ENCODE data around the gene RPRML. TPM values are rescaled to one million over a fixed set of nuclear protein-coding genes. Genes with fewer than 3 reads are reported as not detected.

Gene RPRML
- 5.9 TPM for total RNA-seq

DNA sequence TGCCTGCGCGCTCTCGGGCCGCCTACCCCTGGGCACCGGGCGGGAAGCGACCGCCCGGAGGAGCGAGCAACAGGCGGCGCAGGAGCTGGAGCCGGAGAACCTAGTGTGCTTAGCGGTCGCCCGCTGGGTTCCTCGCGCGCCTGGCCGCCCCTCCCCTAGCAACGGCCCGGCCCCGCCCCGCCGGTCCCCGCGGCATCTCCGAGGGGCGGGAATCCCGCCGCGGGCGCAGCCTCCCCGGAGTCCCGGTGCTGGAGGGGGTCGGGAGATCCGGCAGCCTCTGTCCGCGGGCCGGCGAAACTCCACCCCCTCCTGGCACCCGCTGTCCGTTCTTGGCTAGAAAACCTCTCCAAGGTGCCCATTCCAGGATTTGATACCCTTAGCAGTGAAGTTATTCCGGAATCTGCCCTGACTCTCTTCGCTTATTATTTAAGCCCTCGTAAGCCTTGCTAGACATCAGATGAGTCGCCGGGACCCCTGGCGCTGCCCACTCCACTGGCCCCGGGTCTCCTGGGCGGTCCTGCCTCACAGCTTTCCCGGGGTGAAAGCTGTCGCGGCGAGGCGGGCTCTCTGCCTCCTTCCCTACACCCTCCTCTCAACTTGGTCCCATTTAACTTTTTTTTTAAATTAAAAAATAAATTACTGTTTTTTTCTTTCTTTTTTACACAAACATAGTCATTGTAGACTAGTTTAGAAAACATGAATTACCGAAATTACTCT is at the start of gene RPRML:
Gene RPRML (minus strand): TSS at position 107 of the 717 bp plus-strand sequence. CDS start 246 bp downstream, outside the sequence.

Small RNAs within 50 kb of the gene (small RNA-seq; reads per million reads assigned to genes)
- gene MIR5089 (ENCODE audit: low replicate concordance), result not detected

Other genes starting within 250 kb of the RPRML start
- 6.3 TPM for gene WNT3, start 160.6 kb downstream of the RPRML start, total RNA-seq
- not detected for gene WNT9B, start 127.7 kb downstream of the RPRML start, total RNA-seq
- gene GOSR2, start 56.1 kb downstream of the RPRML start, total RNA-seq, result 66.4 TPM
- gene CDC27, start 210.0 kb upstream of the RPRML start, total RNA-seq, result 126 TPM
- gene MYL4, start 230.1 kb upstream of the RPRML start, total RNA-seq, result 1.6 TPM